ENCODE results near the gene RICTOR.

GRCh38 chr5:38922199-38922598, 152.0 kb downstream of the RICTOR start:
- TF ChIP-seq CTCF (IDR thresholded peaks at IDR 0.05), result peak; percentile 31 to 70 (median 62)
- no peak for TF ChIP-seq POLR2AphosphoS5 (IDR thresholded peaks at IDR 0.05)
